Spinal cord (tissue), 10 donors: ENCODE results near the gene PRPS1. TPM values are rescaled to one million over a fixed set of nuclear protein-coding genes. Genes with fewer than 3 reads are reported as not detected.
"Not testable (repeated sequence)": the region's sequence is repeated elsewhere in the genome, so short reads cannot be mapped to it uniquely, and the experiment has no call there.

Source experiments
- DNase-seq, 6 donors: peaks; one replicate each; pipeline versions ENCODE4 v3.0.0 to v3.0.0-alpha.2; 2013 to 2015; ENCODE audit warnings: low spot score in 6 of 6, low read depth in 4 of 6
- H3K27ac ChIP-seq: one replicate; pipeline ENCODE4 v1.5.1; 2013; ENCODE audit warnings: low read depth, low read length, control low read depth
- H3K27me3 ChIP-seq: one replicate; pipeline ENCODE4 v1.6.1; 2013; ENCODE audit warnings: low read length; ENCODE audit not compliant: control insufficient read depth, insufficient read depth
- H3K36me3 ChIP-seq: one replicate; pipeline ENCODE4 v1.6.1; 2013; ENCODE audit warnings: low read length; ENCODE audit not compliant: control insufficient read depth, insufficient read depth
- H3K4me1 ChIP-seq: one replicate; pipeline ENCODE4 v1.6.1; 2013; ENCODE audit warnings: low read length; ENCODE audit not compliant: control insufficient read depth, insufficient read depth
- H3K4me3 ChIP-seq: one replicate; pipeline ENCODE4 v1.5.1; 2013; ENCODE audit warnings: low read depth, low read length, control low read depth
- H3K9me3 ChIP-seq: one replicate; pipeline ENCODE4 v1.6.1; 2013; ENCODE audit warnings: low read length; ENCODE audit not compliant: control insufficient read depth, insufficient read depth
- whole genome bisulfite sequencing: methylation state at CpG from one replicate; pipeline ENCODE4 v1.1.5; 2013; ENCODE audit warnings: missing lambda C conversion rate; ENCODE audit not compliant: insufficient coverage; 5-methylcytosine and 5-hydroxymethylcytosine counted together
- polyA plus RNA-seq, 2 donors: library from polyadenylated mRNA; unstranded; fragments of 120-200 nt; gene quantifications; one replicate each; pipeline ENCODE4 v1.2.1, GENCODE V29; 2013; ENCODE audit not compliant: insufficient read length in 2 of 2
- total RNA-seq, 2 donors: library from RNA; depleted of rRNA in 1 of 2; stranded (reverse); fragments of 120-200 nt in 1 of 2; fragments of >200 nt in 1 of 2; gene quantifications; one replicate each; pipeline versions ENCODE4 v1.2.3 to v1.2.4, GENCODE V29; 2013 to 2014
- donor health status: healthy.

The PRPS1 gene
- total and polyA plus RNA-seq, 4 donors: 41.3 to 61.9 (median 53.5) TPM

DNA sequence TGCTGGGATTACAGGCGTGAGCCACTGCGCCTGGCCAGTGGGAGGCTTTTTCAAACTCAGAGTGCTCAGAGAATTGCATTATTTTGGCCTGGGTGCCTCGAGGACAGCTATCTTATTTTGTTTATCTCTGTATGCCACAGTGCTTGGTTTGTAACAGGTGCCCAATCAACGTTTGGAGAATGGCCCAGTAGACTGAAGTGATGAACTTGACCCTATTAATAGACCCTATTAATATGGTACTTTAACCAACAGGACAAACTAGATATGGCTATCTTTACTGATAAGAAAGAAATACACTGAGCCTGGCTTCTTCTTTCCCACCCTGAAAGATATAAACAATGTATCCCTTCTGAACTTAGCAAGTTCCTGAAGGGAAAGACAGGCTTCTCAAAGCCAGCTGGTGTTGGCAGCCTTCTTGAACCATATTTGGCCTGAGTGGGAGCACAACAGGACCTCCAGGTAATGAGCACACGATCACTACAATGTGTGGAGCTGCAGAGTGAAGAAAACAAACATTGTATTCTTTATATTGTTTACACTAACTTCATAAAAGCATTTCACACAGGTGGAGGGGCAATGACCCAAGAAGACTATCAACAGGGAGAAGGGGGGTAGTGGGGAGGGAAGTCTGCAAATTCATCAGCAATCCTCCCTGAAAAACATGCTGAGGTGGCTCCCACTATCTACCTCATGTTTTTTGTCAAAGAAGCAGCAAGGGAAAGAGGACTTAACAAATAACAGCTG is 41.7 kb downstream of the PRPS1 start:
- Histone ChIP-seq H3K27ac (no peak overlapping the region), H3K4me1 (peaks cover 9% of the 10 kb centered on the region), H3K9me3 (no peaks in the 10 kb centered on the region), H3K27me3 (peaks cover 11% of the 10 kb centered on the region), H3K36me3 (no peaks in the 10 kb centered on the region), H3K4me3 (no peak overlapping the region)
- 79% methylated on average over 3 of the region's 5 CpGs for WGBS
- no peak for DNase-seq

DNA sequence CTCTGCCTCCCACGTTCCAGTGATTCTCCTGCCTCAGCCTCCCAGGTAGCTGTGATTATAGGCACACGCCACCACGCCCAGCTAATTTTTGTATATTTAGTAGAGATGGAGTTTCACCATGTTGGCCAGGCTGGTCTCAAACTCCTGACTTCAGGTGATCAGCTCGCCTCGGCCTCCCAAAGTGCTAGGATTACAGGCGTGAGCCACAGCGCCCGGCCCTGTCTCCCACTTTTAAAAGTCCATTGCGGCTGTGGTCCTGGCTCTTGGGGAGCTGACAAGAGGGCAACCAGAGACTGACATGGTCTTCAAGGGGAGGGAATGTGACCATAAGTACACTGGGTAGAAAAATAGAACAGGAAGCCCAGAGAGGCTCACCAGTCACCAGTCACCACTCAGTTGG is 42.9 kb downstream of the PRPS1 start:
- not testable (repeated sequence) for DNase-seq, H3K27ac ChIP-seq, H3K4me3 ChIP-seq, H3K9me3 ChIP-seq, H3K36me3 ChIP-seq
- Histone ChIP-seq H3K4me1 (peaks cover 11% of the 10 kb centered on the region), H3K27me3 (peaks cover 13% of the 10 kb centered on the region)
- 88% methylated on average over 6 of the region's 9 CpGs for WGBS

DNA sequence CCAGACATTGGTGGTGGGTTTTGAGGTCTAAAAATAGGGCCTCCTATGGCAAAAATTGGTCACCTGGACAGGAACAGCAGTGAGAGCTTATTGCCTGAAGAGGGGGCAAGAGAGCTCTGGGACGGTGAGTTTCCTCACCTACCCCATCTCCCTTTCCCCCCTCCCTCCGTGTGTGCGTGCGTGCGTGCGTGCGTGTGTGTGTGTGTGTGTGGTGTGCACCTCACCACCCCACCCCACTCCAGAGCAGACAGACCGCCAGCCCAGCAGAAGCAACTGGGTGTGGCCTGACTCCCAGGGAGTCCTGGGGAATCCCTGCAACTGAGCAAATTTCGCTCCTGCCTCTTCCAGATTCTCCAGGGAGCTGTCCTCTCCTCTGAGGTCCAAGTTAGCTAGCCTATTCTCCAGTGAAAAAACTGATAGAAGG is 44.7 kb downstream of the PRPS1 start:
- H3K27me3 ChIP-seq: peaks cover 24% of the 10 kb centered on the region
- no peaks in the 10 kb centered on the region for H3K36me3 ChIP-seq
- no peak overlapping the region for H3K27ac ChIP-seq
- H3K4me1 ChIP-seq: peaks cover 17% of the 10 kb centered on the region
- DNase-seq: peak in 2 of 6 donors; percentile 28 to 40
- H3K4me3 ChIP-seq: no peak overlapping the region
- no peaks in the 10 kb centered on the region for H3K9me3 ChIP-seq
- WGBS: 83% methylated on average over 1 of the region's 9 CpGs

DNA sequence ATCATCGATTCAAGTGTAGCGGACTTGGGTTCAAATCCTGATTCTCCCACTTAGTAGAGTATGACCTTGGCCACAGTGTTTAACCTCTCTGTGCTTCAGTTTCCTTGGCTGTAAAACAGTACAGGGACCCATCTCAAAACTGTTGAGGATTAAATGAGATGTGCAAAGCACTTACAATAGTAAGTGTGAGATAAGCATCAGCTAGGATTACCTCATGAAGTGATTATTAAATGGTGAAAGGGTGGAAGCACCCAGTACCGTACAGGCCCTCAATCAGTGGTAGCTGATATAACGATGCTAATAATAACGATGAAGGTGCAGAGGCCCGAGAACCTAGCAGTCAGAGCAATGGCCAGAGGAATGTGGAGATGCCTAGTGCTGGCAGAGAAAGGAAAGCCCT is 45.1 kb downstream of the PRPS1 start:
- H3K9me3 ChIP-seq: no peaks in the 10 kb centered on the region
- no peaks in the 10 kb centered on the region for H3K36me3 ChIP-seq
- peaks cover 29% of the 10 kb centered on the region for H3K27me3 ChIP-seq
- no peak overlapping the region for H3K27ac ChIP-seq
- no peak overlapping the region for H3K4me3 ChIP-seq
- no peak for DNase-seq
- H3K4me1 ChIP-seq: peaks cover 17% of the 10 kb centered on the region
- 84% methylated on average over 6 of the region's 6 CpGs for WGBS

DNA sequence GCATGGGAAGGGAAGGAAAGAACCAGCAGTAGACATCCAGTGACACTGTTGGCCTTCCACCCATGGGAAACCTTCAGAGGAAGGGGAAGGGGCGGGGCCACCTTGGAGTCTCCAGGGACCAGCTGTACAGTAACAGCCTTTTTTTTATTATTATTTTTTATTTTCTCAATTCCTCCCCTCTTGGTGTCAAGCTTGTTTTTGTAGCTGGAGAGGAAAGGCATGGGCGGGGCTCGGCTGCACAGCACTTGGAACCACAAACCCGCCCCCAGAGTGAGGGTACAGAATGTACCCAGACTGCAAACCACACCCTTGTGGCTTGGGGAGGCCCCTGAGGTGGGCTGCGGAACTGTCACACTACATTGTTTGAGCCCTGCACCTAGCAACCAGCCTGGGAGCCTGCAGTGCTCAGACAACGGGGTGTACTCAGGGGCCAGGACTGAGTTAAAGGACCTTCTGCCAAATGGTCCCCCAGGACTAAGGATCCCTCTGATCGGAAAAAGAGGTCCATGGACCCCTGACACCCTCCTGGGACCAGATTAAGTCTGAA is 45.7 kb downstream of the PRPS1 start:
- no peaks in the 10 kb centered on the region for H3K9me3 ChIP-seq
- H3K36me3 ChIP-seq: no peaks in the 10 kb centered on the region
- no peak overlapping the region for H3K4me3 ChIP-seq
- WGBS: 40% methylated on average over 6 of the region's 7 CpGs
- peaks cover 33% of the 10 kb centered on the region for H3K27me3 ChIP-seq
- DNase-seq: no peak
- H3K27ac ChIP-seq: no peak overlapping the region
- H3K4me1 ChIP-seq: peaks cover 17% of the 10 kb centered on the region

DNA sequence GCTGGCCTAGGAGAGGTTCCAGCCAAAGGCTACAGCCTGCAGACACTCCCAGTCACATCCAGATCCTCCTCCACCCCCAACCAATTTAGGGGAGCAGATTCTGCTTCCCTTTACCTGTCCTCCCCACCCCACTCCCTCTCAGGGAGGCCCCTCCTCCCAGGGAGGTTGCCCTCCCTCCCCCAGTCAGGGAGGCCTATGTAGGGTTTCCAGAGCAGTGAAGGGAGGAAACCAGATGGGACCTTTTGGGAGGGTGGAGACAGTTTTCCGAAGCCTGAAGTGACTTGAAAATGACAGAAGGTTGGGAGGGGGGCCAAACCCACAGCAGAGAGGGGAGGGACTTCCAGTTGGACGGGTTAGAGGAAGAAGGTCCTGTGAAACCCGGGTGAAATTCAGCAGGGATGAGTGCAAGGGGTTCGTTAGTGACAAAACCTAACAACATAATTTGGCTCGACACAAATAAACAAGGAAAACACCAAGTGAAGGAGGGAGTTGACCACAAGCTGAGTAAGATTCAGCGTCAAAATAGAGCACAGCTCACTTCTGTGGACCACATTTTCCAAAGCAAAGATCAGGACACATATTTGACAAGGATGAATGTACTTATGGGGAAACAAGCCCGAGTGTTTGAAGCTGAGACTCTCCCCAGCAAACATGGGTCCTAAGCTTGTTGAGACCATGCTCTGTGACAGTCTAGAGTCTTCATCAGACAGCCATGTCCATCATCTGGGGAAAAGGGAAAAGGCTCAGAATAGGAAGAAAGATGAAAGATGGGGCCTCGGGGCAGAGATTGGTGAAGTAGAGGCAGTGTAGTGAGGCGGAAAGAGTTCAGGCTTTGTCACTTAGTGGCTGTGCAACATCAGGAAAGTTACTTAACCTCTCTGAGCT is 46.4 kb downstream of the PRPS1 start:
- peaks cover 37% of the 10 kb centered on the region for H3K27me3 ChIP-seq
- 62% methylated on average over 6 of the region's 9 CpGs for WGBS
- DNase-seq: peak in 1 of 6 donors; percentile 27
- peaks cover 17% of the 10 kb centered on the region for H3K4me1 ChIP-seq
- H3K36me3 ChIP-seq: no peaks in the 10 kb centered on the region
- H3K9me3 ChIP-seq: no peaks in the 10 kb centered on the region
- no peak overlapping the region for H3K4me3 ChIP-seq
- H3K27ac ChIP-seq: no peak overlapping the region

DNA sequence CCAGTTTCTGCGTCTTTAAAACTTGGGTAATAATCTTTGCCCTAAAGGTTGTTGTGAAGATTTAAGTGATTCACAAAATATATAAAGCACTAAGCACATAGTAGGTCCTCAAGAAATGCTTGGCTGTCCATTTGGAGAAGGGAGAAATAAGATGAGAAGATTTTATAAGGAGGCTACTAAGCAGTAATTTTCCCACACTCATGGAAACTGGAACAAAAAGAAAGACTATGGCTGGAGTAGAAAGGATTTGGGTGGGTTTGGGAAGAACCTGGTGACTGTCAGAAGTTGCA is 47.0 kb downstream of the PRPS1 start:
- no peaks in the 10 kb centered on the region for H3K9me3 ChIP-seq
- no CpG with 5 or more reads among the region's 1 CpG for WGBS
- peaks cover 37% of the 10 kb centered on the region for H3K27me3 ChIP-seq
- no peak for DNase-seq
- peaks cover 17% of the 10 kb centered on the region for H3K4me1 ChIP-seq
- H3K4me3 ChIP-seq: no peak overlapping the region
- H3K27ac ChIP-seq: no peak overlapping the region
- no peaks in the 10 kb centered on the region for H3K36me3 ChIP-seq

DNA sequence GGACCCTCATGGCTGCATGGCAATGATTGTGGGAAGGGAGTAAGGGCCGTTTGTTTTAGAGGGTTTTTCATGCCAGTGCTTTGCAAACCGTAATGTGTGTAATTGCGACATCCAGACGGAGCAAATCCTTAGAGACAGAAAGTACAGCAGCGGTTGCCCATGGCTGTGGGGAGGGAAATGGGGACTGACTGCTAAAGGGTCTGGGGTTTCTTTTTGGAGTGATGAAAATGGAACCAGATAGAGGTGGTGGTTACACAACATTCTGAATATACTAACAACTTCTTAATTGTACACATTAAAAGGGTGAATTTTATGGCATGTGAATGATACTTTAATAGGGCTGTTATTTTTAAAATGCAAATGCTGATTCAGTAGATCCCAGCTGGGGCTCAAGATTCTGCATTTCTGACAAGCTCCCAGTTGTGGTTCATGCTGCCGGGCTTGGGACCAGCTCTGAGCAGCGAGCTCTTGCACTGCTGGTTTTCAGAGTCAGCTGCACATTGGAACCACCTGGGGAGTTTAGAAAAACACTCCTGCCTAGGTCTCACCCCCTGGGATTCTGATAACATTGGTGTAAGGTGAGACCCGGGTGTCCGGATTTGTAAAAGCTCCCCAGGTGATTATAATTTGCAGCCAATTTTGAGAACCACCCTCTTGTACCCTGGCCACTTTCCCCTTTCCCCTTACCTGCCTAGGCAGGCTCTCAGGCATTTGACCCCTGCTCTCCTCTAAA is 47.7 kb downstream of the PRPS1 start:
- DNase-seq: peak in 1 of 6 donors; percentile 47
- Histone ChIP-seq H3K4me3 (peak overlapping the region; percentile 45), H3K27me3 (peaks cover 37% of the 10 kb centered on the region), H3K9me3 (no peaks in the 10 kb centered on the region), H3K36me3 (no peaks in the 10 kb centered on the region), H3K27ac (peak overlapping the region; percentile 57), H3K4me1 (peaks cover 17% of the 10 kb centered on the region)
- WGBS: 26% methylated on average over 7 of the region's 9 CpGs

DNA sequence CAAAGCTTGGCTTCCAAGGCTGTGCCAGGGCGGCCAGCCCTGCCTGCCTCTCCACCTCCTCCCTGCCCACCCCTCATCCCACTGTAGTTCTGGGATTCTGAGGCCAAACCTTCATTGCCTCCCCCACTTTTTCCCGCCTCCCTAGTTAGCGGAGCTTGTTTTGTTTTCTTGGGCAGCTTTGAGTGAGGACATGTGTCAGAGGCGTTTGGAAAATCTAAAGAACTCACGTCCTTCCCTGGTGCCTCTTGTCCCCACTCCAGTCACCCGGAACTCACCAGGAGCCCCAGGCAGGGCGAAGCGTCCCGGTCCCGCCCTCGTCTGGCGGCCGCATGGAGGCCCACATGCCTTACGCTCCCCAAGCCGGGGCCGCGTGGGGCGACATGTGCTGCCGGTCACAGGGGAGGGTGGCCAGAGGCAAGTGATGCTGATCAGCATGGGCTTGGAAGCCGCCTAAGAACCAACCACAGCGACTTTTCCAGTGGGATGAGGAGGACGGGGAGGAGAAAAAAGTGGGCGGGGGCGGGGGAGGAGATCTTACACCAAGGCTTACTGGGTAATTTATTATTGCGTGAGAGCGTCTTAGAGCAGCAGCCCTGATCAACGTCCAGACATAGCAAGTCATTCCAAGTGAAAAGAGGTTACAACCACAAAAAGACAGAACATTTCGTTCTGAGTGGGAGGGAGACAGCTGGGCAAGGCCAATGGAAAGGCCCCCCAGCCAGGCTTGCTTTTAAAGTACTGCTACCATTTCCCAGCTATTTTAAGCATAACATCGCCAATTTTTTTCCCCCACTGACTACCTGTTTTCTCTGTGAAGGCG is 48.5 kb downstream of the PRPS1 start:
- peak in 2 of 6 donors; percentile 47 to 49 for DNase-seq

More for the DNA sequence above, 48.5 kb downstream of the PRPS1 start:
- WGBS: 38% methylated on average over 21 of the region's 30 CpGs
- H3K36me3 ChIP-seq: no peaks in the 10 kb centered on the region
- H3K4me1 ChIP-seq: peaks cover 17% of the 10 kb centered on the region
- H3K4me3 ChIP-seq: peak overlapping the region; percentile 45
- H3K27me3 ChIP-seq: peaks cover 37% of the 10 kb centered on the region
- H3K27ac ChIP-seq: peak overlapping the region; percentile 57
- H3K9me3 ChIP-seq: no peaks in the 10 kb centered on the region
